Calu3 (cell line): ENCODE measurements around the gene CELSR1. TPM values are rescaled to one million over a fixed set of nuclear protein-coding genes. Genes with fewer than 3 reads are reported as not detected.

ENCODE experiments used
- BruUV-seq: library from RNA; stranded (reverse); fragments of 400-500 nt; replicated peaks from 2 replicates; lab custom pipeline; 2021; lab: Mats Ljungman, UMichigan
- CTCF ChIA-PET: fragments of 300-600 bp; sonication (Branson Sonifier 250); formaldehyde crosslinking; loops from one replicate; lab custom pipeline; 2022; ENCODE audit warnings: antibody characterized with exemption; lab: Charles Lee
- DNase-seq: peaks from one replicate; pipeline ENCODE4 v3.0.0; 2022
- H3K27ac Mint-ChIP-seq: one replicate; pipeline ENCODE4 v1.8.0; 2022; ENCODE audit warnings: mixed read lengths; ENCODE audit not compliant: unreplicated experiment
- H3K27me3 Mint-ChIP-seq: one replicate; pipeline ENCODE4 v1.8.0; 2022; ENCODE audit warnings: mixed read lengths; ENCODE audit not compliant: unreplicated experiment
- H3K36me3 Mint-ChIP-seq: one replicate; pipeline ENCODE4 v1.8.0; 2022; ENCODE audit warnings: mild to moderate bottlenecking, moderate library complexity, mixed read lengths; ENCODE audit not compliant: insufficient read depth, unreplicated experiment
- H3K4me1 Mint-ChIP-seq: one replicate; pipeline ENCODE4 v1.8.0; 2022; ENCODE audit warnings: mild to moderate bottlenecking, low read depth, mixed read lengths; ENCODE audit not compliant: unreplicated experiment
- H3K4me3 Mint-ChIP-seq: one replicate; pipeline ENCODE4 v1.8.0; 2022; ENCODE audit warnings: mild to moderate bottlenecking, low read depth, moderate library complexity, mixed read lengths; ENCODE audit not compliant: unreplicated experiment
- H3K9me3 Mint-ChIP-seq: one replicate; pipeline ENCODE4 v1.8.0; 2022; ENCODE audit warnings: low read depth, mixed read lengths; ENCODE audit not compliant: unreplicated experiment
- CTCF ChIP-seq: fragments of 200-600 bp; IDR thresholded peaks from one replicate; pipeline ENCODE4 v1.8.0; 2022; ENCODE audit warnings: antibody characterized with exemption; ENCODE audit not compliant: unreplicated experiment
- intact Hi-C: fragments of 100-400 bp; cut with micrococcal nuclease; formaldehyde crosslinking; loops from one replicate; pipeline ENCODE4 v1.10.0; 2022; ENCODE audit not compliant: unreplicated experiment
- total RNA-seq: library from RNA; stranded (reverse); gene quantifications from 2 replicates; pipeline ENCODE4 v1.2.3, GENCODE V29; 2022

CELSR1 gene
- total RNA-seq, 1 experiment from 2014 or later: 45.5 TPM

- no peak for TF ChIP-seq CTCF
- Mint-ChIP-seq H3K4me3 (no peak overlapping the region), H3K9me3 (no peaks in the 10 kb centered on the region), H3K27ac (no peak overlapping the region), H3K36me3 (peaks cover 6% of the 10 kb centered on the region), H3K4me1 (no peaks in the 10 kb centered on the region), H3K27me3 (no peaks in the 10 kb centered on the region)
- no peak for DNase-seq
- CTCF ChIA-PET: no interaction called here
- intact Hi-C loops: no loop called here
- BruUV-seq: no TSS peak
These were observed 99.6 kb downstream of the CELSR1 start for GRCh38 chr22:46437671-46438440.

- Mint-ChIP-seq H3K36me3 (peaks cover 6% of the 10 kb centered on the region), H3K9me3 (no peaks in the 10 kb centered on the region), H3K27me3 (no peaks in the 10 kb centered on the region), H3K4me3 (no peak overlapping the region), H3K4me1 (no peaks in the 10 kb centered on the region), H3K27ac (no peak overlapping the region)
- no peak for DNase-seq
- no peak for TF ChIP-seq CTCF
- intact Hi-C loops: no loop called here
- CTCF ChIA-PET: no interaction called here
- BruUV-seq: no TSS peak
These were observed 100.7 kb downstream of the CELSR1 start for GRCh38 chr22:46436595-46437175.

- H3K9me3 Mint-ChIP-seq: no peaks in the 10 kb centered on the region
- BruUV-seq: no TSS peak
These were observed 104.1 kb downstream of the CELSR1 start for GRCh38 chr22:46433318-46433717.

More at GRCh38 chr22:46433318-46433717, 104.1 kb downstream of the CELSR1 start:
- Mint-ChIP-seq H3K27ac (no peak overlapping the region), H3K27me3 (no peaks in the 10 kb centered on the region), H3K36me3 (no peaks in the 10 kb centered on the region), H3K4me3 (no peak overlapping the region), H3K4me1 (no peaks in the 10 kb centered on the region)
- no peak for DNase-seq
- intact Hi-C loops: no loop called here
- no peak for TF ChIP-seq CTCF
- CTCF ChIA-PET: interaction anchor here (0.7 kb wide), 1 partner anchor 24 kb away, joined by 3 read pairs; no protein-coding TSS in a partner anchor
